Islet of Langerhans (tissue), 1 donor: ENCODE measurements around the gene HSD17B2.
"Not testable (repeated sequence)": the region's sequence is repeated elsewhere in the genome, so short reads cannot be mapped to it uniquely, and the experiment has no call there.

Source experiments
- FAIRE-seq: peaks from one replicate; lab custom pipeline; 2011; peaks lifted over from hg19 to GRCh38; lab: Jason Lieb, UNC

HSD17B2 gene, protein sequence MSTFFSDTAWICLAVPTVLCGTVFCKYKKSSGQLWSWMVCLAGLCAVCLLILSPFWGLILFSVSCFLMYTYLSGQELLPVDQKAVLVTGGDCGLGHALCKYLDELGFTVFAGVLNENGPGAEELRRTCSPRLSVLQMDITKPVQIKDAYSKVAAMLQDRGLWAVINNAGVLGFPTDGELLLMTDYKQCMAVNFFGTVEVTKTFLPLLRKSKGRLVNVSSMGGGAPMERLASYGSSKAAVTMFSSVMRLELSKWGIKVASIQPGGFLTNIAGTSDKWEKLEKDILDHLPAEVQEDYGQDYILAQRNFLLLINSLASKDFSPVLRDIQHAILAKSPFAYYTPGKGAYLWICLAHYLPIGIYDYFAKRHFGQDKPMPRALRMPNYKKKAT

DNA sequence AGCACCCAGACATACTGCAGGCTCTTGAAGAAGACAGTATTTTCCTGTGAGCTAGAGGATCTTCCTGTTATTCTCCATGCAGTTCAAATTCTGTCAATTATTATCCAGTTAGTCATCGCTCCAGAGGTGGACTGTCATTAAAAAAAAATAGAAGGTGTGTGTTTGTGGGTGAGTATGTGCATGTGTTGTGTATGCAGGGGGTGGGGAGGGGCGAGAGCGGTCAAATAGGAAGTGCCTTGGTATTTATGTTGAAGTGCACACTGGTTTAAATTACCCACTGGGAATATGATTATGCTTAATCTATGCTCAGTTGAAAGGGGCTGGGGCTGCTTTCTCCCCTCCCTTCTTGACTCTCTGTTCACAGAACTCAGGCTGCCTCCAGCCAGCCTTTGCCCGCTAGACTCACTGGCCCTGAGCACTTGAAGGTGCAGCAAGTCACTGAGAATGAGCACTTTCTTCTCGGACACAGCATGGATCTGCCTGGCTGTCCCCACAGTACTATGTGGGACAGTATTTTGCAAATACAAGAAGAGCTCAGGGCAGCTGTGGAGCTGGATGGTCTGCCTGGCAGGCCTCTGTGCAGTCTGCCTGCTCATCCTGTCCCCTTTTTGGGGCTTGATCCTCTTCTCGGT lies at the start of gene HSD17B2:
Gene HSD17B2, plus strand, starts transcription at position 273 of the 632 bp plus-strand sequence. Its CDS starts 172 bp downstream, at position 445.
- no peak for FAIRE-seq

DNA sequence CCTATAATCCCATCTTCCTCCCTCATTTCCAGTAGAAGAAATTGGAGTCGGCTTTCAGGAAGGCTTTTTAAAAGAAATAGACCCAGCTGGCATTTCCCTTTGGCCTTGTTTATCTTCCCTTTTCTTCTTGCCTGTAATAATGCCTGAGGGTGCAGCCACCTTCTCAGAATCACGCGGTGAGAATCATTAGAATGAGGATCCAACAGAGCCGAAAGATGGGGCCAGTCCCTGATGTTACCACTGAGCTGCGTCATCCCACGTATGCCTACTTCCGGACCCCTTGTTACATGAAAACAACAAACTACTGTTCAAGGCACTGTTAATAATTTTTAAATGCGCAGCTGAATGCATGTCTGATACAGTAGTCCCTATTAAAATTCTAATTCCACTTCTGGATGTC lies 47.9 kb upstream of the HSD17B2 start:
- no peak for FAIRE-seq

DNA sequence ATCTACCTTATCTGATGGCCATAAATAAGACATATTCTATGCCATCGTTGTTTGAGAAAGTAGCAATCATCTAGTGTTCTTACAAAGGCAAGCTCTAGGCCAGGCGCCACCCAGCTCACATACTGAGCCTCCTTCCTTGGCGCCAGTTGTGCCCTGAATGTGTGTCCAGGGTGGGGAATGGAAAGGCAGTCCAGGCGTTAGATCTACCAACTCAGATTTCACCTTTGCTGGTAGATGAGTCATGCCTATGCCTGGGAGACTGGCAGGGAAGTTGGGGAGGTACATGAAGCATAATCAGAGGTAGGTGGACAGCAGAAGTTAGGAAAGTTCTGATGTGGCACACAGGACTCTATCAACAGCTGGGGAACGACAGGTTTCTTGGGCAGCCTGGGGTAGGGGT lies 47.3 kb upstream of the HSD17B2 start:
- no peak for FAIRE-seq

DNA sequence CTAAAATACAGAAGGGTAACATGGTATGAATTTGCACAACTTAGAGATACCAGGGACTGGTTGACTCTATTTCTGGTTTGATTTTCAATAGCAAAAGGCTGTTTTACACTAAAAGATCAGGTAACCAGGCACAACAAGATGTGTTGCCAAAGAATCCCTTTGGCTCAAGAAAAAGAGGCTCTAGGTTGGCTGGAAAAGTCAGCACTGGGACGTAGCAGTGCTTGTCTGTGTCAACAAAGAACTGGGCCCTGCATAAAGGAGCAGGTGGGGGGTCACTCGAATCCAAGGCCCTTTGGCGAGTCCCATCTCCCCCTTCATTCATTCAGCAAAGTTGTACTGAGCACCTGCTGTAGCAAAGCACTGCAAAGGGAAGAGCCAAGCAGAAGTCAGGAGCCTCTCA lies 42.2 kb upstream of the HSD17B2 start:
- FAIRE-seq, result no peak

DNA sequence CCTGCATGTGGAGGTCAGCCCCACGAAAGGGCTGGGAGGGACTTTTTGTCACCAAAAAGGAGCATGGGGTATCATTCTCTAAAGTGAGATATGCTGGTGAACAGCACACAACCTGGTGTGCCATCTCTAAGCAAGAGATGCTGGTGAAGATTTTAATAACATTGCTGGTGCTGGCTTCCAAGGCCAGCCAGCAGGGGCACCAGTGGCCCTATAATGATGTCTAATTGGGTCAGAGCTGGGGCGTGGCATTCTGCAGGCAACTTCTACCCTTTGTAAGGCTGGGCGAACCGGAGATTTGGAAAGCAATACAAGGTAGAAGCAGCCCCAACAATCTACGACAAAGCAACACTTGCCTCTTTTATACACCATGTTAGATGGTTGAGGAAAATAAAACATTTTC lies 40.6 kb upstream of the HSD17B2 start:
- FAIRE-seq, result no peak

DNA sequence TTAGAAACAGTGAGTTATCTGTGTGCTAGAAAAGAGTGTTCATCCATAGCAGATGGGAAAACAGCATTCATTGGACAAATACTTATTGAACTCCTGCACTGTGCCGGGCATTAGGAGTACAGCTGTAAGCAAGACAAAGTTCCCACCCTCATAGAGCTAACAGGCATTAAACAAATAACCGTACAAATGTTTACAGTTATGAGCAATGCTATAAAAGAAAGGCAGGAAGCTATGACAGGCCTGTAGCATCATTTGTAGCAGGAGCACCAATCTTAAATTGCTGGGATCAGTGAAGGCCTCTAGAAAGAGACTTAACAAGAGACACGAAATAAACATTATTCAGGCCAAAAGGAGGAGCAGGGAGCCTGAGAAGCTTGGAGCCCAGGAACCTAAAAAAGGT lies 39.4 kb upstream of the HSD17B2 start:
- no peak for FAIRE-seq

DNA sequence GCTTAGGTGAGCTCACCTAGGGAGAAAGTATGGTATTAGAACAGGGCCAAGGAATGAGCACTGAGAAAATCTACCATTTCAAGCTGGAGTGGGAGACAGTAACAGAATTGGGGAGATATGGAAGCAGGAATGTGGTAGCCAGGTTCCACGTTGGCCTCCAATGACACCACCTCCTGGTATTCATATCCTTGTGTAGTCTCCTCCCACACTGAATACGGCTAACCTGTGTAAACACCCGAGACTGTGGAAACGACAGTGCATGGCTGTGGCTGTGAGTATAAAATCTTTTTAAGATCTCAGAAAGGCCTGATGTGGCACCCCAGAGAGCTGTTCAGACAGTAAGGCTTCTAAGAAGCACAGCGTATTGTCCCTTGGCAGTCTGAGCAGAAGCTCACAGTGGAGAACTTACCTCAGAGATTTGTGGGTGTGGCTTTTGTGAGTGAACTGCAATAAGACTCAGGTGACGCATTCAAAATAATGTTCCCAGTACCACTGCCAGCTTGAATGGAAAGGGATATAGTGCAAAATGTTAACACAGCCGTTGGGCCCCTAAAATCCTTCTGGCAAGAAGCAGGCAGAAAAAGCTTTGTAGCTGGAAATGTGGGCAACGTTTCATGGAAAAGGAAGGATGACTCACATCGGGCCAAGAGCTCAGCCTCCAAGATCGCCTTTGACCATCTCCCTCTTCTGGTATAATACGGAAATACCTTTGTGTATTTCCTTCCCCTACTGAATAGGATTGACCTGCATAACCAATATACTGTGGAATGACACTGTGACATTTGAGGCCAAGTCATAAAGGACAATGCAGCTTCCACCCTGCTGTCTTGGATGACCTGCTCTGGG lies 38.2 kb upstream of the HSD17B2 start:
- no peak for FAIRE-seq

DNA sequence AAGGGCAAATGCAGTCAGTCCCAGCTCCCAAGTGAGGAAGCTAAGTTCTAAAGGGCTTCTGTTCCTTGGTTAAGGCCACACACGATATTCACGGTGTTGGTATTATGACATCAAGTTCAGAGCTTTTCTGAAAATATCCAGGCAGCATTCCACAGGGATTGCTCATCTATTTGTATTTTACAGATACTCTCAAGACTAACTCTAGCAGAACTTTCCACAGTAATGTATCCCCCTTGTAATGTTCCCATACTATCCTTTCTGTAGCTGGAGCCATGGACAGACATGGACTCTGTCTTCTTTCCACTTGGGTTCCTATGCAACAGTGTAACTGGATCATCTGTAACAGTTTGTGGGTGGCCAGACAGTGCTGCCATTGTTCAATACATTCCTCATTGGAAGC lies 37.3 kb upstream of the HSD17B2 start:
- FAIRE-seq, result no peak

DNA sequence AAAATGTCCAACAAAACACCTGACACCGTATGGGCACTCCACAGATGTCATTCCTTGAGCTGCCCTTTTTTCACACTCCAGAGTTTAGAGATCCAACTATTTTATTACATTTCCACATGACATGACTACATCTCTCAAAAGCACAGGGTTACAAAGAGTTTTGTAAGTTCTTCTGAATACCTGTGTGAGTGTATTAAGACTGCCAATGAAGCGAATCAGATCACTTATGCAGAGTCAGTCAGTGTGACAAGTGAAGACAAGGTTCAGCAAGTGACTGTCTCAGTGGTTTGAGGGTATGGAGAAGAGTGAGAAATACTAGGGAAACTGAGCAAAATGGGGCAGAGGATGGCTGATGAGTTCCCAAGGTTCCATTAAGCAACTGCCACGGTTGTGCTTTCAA lies 32.2 kb upstream of the HSD17B2 start:
- no peak for FAIRE-seq

DNA sequence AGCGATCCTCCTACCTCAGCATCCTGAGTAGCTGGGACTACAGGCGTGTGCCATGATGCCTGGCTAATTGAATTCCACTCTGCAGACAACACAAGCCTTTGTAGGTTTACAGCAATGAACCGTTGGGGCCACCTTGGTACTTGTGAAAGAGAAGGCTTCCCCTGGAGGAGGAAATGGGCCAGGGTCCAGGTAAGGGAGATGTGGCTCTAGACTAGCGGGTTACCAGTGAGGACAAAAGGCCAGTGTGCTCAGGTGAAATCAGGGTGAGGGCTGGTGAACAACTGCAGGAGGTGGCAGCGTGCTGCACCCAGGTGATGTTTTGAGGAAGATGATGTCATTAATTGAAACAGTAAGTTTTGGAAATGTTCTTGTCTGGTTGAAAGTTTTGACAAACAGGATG lies 30.5 kb upstream of the HSD17B2 start:
- no peak for FAIRE-seq

DNA sequence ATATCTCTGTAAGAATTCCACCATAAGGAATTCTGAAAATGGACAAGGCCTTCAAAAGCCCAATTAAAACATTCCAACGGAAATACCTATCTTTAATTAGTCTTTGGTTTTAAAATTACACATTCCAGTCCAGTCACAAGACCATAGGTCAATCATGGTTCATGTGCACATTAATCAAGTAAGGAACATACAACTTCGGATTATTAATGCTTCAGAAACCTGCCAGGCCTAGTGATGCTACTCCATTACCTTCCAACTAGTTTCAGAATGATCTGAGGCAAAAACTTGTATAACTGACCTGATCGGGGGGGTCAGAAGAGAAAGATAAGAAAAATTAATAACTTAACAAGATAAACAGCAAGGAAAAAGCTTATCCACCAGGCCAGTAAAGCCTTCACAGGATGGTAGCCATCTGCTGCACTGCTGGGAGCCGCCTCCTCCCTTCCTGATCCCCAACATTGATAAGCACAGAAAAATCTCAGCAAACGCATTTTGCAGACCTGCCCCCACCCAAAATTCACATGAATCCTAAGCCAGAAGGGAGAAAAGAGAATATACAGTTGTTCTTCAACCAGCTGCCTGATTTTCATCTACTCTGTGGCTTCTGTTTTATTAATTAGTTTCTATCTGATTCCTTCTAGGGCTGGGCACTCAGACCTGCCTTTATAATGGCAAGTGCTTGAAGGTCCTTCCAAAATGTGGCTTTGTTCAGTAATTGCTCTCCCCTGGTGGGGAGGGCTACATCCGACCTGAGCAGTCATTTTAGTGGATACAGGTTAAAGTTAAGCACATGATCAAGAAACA lies 29.8 kb upstream of the HSD17B2 start:
- FAIRE-seq, result no peak

DNA sequence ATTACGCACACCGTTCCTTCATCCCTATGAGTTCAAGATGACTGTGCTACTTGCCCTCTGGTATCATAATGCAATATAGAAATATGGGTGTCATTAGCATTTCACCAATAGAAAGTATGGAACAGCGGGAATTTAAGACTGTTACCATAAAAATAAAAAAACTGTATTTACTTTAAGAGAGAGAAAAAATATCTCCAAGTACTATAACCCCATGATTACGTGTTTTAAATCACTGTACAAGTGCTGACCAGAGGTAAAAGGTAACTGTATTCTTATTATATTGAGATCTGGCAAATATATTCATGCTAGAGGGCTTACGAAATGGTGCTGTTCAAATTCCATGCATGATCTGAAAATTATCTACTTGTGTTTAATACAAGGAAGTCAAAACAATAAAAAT lies 29.0 kb upstream of the HSD17B2 start:
- no peak for FAIRE-seq

DNA sequence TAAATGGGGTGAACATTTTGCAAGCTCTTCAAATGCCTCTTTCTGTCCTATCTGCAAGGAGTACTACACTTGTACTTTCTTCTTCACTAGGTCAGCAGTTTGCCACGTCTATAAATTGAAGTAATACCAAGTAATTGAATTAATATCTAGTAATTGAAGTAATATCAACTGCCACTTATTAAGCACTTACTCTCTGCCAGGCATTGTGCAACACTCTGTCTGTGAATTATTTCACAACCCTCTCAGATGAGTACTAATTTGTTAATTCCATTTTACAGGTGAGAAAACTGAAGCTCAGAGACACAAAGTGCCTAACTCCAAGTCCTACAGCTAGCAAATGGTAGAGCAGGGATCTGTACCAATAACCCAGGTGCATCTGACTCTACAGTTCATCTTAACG lies 27.9 kb upstream of the HSD17B2 start:
- FAIRE-seq, result no peak

DNA sequence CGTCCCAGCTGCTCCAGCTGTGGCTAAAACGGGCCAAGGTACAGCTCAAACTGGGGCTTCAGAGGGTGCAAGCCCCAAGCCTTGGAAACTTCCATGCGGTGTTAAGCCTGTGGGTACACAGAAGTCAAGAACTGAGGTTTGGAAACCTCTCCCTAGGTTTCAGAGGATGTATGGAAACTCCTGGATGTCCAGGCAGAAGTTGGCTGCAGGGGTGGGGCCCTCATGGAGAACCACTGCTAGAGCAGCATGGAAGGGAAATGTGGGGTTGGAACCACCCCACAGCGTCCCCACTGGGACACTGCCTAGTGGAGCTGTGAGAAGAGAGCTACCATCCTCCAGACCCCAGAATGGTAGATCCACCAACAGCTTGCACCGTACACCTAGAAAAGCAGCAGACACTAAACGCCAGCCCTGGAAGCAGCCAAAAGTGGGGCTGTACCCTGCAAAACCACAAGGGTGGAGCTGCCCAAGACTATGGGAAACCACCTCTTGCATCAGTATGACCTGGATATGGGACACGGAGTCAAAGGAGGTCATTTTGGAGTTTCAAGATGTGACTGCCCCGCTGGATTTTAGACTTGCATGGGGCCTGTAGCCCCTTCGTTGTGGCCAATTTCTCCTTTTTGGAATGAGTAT lies 26.0 kb upstream of the HSD17B2 start:
- FAIRE-seq, result no peak

DNA sequence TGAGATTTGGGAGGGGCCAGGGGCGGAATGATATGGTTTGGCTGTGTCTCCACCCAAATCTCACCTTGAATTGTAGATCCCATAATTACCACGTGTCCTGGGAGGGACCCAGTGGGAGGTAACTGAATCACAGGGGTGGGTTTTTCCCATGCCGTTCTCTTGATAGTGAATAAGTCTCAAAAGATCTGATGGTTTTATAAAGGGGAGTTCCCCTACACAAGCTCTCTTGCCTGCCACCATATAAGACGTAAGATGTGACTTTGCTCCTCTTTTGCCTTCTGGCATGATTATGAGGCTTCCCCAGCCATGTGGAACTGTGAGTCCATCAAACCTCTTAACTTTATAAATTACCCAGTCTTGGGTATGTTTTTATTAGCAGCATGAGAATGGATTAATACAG lies 25.3 kb upstream of the HSD17B2 start:
- FAIRE-seq, result not testable (repeated sequence)

DNA sequence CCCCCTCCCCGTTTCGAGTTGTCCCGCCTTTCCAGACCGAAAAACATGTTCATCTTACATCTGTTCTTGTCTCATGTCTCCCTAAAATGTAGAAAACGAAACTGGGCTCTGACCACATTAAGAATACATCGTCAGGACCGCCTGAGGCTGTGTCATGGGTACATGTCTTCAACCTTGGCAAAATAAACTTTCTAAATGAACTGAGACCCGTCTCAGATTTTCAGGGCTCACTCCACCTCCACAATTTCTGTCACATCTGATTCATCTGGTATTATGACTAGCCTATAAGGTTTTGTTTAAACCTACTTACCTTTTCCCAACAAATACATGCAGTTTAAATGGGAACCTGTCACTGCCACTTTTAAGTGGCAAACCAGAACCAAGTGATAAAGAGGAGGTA lies 24.4 kb upstream of the HSD17B2 start:
- FAIRE-seq, result no peak

DNA sequence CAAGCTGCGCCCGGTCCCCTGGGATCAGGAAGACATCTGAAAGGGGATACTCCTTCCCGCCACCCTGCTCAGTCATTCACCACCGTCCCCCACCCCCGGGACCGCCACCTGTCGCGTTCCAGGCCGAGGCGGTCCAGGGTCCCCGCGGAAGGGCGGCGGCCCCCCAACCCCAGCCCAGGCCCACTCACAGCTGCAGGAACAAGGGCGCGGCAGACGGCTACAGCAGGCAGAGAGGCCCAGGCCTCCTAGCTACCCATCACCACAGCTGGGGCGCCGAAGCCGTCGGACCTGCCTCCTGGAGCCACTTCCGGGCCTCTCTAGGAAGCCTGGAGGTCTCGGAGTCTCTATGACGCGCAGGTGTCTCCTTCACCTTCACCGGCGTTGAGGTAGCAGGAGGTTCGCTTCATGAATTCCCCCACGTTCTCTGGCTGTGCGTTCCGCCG lies 23.8 kb upstream of the HSD17B2 start, which contains the start of gene SDR42E1:
Gene SDR42E1, minus strand, starts transcription at position 272 of the 443 bp plus-strand sequence. CDS start 10,612 bp downstream, outside the sequence.
- FAIRE-seq, result no peak

DNA sequence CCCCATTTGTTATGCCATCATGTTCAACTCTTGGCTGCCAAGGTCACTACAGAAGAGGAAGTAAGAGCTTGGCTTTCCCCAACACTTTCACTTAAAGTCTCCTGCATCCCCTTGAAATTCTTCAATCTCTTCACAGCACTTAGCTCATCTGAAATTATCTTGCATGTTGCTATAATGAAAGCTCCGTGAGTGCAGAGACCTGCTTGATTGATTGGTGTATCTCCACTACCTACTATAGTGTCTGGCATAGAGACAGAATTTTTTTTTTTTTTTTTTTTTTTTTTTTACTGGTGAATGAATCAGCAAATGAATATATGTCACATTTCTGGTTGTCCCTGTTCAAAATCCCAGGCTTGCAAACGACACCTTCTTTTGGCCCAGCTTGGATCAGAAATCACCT lies 21.9 kb upstream of the HSD17B2 start:
- no peak for FAIRE-seq

DNA sequence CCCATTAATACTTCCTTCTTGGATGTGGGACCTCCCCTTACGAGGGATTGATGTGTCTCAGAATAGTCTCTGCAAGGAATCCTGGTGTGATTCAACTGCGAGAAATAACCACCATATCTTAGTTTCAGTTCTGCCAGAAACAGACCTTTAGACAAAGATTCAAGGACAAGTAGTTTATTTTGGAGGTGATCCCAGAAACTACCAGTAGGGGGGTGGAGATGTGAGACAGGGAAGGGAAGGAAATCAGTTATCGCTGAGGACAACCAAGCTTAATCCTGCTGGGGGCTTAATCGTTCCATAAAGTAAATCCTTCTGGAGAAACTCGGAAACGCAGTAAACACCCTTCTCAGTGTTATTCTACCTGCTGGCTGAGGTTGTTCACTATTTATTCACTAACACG lies 18.8 kb upstream of the HSD17B2 start:
- no peak for FAIRE-seq

DNA sequence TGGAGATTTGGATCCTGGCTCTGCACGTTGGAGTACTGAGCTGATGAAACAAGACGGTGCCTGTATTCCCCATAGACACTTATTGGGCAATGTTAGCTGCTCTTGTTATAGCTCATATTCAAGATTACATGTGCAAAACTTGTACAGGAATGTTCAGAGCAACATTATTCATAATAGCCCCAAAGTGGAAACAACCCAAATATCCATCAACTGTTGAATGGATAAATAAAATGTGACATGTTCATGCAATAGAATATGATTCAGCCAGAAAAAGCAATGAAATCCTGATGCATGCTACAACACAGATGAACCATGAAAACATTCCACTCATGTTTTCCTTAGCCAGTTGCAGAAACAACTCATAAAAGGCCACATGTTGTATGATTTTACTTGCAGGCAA lies 18.1 kb upstream of the HSD17B2 start:
- no peak for FAIRE-seq

DNA sequence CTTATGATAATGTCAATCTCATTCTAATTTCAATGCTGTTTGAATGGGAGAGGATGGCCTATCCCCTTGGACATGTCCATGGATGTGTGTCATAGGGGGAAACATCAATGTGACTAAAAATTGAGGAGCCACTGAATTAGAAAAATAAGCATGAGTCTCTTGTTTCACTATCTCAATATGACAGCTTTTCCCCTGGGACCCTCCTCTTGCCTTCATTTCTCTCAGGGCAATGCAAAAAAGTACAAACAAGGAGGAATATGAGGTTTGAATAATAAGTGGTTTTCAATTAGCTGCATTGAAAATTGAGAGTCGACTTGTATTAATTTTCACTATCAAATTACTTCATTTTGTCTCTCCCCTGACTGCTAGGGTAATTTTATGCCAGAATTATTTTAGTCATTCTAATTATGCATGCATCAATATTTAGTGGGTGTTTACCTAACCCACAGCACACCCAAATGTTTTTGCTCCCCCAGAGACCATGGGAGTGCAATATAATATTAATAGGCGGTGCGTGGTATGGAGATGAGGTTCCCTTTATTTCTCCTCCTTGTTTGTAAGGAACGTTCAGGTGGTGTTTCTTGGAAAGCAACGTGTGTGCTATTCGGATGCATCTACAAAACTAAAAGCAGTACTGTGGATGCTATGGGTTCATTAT lies 17.0 kb upstream of the HSD17B2 start:
- no peak for FAIRE-seq
